GM12878 (cell line): Measurements from ENCODE around the gene CA7.

Experiments
- ESRRA ChIP-seq: IDR thresholded peaks from 2 replicates; pipeline ENCODE4 v1.6.1; 2012; ENCODE audit warnings: mild to moderate bottlenecking, low read length, improper control_type of control experiment
- EZH2 ChIP-seq: IDR thresholded peaks from 2 replicates; pipeline ENCODE4 v1.6.1; 2012; ENCODE audit warnings: low read depth, mild to moderate bottlenecking, control low read depth, inconsistent platforms, low read length, borderline replicate concordance; ENCODE audit not compliant: control insufficient read depth
- JUND ChIP-seq: IDR thresholded peaks from 2 replicates; pipeline ENCODE4 v1.6.1; 2012; ENCODE audit warnings: low read depth, mild to moderate bottlenecking, low read length, improper control_type of control experiment, moderate library complexity
- MYB ChIP-seq: fragments of 150-350 bp; IDR thresholded peaks from 2 replicates; pipeline ENCODE4 v1.6.1; 2014; ENCODE audit warnings: mild to moderate bottlenecking, low read depth, low read length, borderline replicate concordance
- NRF1 ChIP-seq: conservative IDR thresholded peaks from 2 replicates; pipeline ENCODE4 v1.6.1; 2011; ENCODE audit warnings: mild to moderate bottlenecking, low read depth, low read length, improper control_type of control experiment
- POLR2A ChIP-seq: IDR thresholded peaks from 2 replicates; pipeline ENCODE4 v1.6.1; 2011; ENCODE audit warnings: low read depth, mild to moderate bottlenecking, low read length
- POLR2AphosphoS2 ChIP-seq: IDR thresholded peaks from 2 replicates; pipeline ENCODE4 v1.6.1; 2011; ENCODE audit warnings: low read depth, mild to moderate bottlenecking, low read length, improper control_type of control experiment, moderate library complexity
- POLR2AphosphoS5 ChIP-seq: IDR thresholded peaks from 2 replicates; pipeline ENCODE4 v1.6.1; 2011; ENCODE audit warnings: mild to moderate bottlenecking, low read length, inconsistent platforms
- TBL1XR1 ChIP-seq: IDR thresholded peaks from 2 replicates; pipeline ENCODE4 v1.6.1; 2012; ENCODE audit warnings: low read depth, low read length, improper control_type of control experiment
- ZNF24 ChIP-seq: fragments of 450-650 bp; IDR thresholded peaks from 2 replicates; pipeline ENCODE4 v1.6.1; 2017; ENCODE audit warnings: antibody characterized with exemption, mild to moderate bottlenecking
- ZZZ3 ChIP-seq: IDR thresholded peaks from 2 replicates; pipeline ENCODE4 v1.6.1; 2011; ENCODE audit warnings: low read depth; ENCODE audit not compliant: control insufficient read depth, insufficient read length
- TF ChIP-seq, protein P1 (sequence below): IDR thresholded peaks from 2 replicates; pipeline ENCODE4 v1.6.1; 2012; ENCODE audit warnings: low read depth, low read length, improper control_type of control experiment
- TF ChIP-seq, protein P2 (sequence below), 3 experiments: IDR thresholded peaks in 2 of 3; conservative IDR thresholded peaks in 1 of 3; 2 replicates each; pipeline ENCODE4 v1.5.1; 2011; ENCODE audit warnings: low read depth in 3 of 3, low read length in 3 of 3, mild to moderate bottlenecking in 3 of 3, control low read depth in 2 of 3, moderate library complexity in 2 of 3, inconsistent platforms in 1 of 3, mixed read lengths in 1 of 3; ENCODE audit not compliant: control insufficient read depth in 2 of 3, insufficient read depth in 1 of 3; ENCODE audit errors: extremely low read depth in 1 of 3

DNA sequence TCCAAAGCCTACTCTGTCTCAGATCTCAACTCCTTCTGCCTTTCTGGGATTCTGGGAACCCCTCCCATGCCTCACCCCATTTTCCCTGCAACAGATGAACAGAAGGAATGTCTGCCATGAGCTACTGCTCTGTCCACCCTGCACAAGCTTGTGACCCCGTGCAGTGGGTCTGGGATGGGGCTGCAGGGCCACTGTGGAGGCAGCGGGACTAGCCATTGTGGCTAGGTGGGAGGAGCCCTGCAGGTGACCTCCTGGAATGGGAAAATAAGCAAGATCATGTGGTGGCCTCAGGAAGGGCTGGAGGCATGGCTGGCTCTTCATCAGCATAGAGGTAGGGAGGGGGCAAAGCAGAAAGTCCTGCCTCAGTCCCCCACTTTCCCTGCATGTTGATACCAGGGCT is 49.8 kb downstream of the CA7 start:
- TF ChIP-seq ESRRA (no peak), POLR2AphosphoS2 (no peak), POLR2AphosphoS5 (no peak), POLR2A (no peak), JUND (no peak), TBL1XR1 (no peak), ZNF24 (no peak), MYB (no peak), ZZZ3 (no peak), NRF1 (no peak), EZH2 (no peak)
- TF ChIP-seq, protein P1, sequence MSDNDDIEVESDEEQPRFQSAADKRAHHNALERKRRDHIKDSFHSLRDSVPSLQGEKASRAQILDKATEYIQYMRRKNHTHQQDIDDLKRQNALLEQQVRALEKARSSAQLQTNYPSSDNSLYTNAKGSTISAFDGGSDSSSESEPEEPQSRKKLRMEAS = no peak
- TF ChIP-seq, protein P2, sequence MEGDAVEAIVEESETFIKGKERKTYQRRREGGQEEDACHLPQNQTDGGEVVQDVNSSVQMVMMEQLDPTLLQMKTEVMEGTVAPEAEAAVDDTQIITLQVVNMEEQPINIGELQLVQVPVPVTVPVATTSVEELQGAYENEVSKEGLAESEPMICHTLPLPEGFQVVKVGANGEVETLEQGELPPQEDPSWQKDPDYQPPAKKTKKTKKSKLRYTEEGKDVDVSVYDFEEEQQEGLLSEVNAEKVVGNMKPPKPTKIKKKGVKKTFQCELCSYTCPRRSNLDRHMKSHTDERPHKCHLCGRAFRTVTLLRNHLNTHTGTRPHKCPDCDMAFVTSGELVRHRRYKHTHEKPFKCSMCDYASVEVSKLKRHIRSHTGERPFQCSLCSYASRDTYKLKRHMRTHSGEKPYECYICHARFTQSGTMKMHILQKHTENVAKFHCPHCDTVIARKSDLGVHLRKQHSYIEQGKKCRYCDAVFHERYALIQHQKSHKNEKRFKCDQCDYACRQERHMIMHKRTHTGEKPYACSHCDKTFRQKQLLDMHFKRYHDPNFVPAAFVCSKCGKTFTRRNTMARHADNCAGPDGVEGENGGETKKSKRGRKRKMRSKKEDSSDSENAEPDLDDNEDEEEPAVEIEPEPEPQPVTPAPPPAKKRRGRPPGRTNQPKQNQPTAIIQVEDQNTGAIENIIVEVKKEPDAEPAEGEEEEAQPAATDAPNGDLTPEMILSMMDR (IDR thresholded peaks at IDR 0.05 in 2 of 3, conservative IDR thresholded peaks at IDR 0.05 in 1 of 3; ENCODE audit: control insufficient read depth in 2 of 3, extremely low read depth in 1 of 3, insufficient read depth in 1 of 3, low read depth in 3 of 3, low read length in 3 of 3) = no peak
